AG20443 (cell line): ENCODE measurements around the gene INO80E.

Source experiments
- DNase-seq: peaks from one replicate; pipeline ENCODE4 v3.0.0; 2012; ENCODE audit warnings: low spot score, mixed read lengths

The INO80E gene

GRCh38 chr16:29975811-29976511 is 20.1 kb upstream of the INO80E start:
- DNase-seq, result no peak

DNA sequence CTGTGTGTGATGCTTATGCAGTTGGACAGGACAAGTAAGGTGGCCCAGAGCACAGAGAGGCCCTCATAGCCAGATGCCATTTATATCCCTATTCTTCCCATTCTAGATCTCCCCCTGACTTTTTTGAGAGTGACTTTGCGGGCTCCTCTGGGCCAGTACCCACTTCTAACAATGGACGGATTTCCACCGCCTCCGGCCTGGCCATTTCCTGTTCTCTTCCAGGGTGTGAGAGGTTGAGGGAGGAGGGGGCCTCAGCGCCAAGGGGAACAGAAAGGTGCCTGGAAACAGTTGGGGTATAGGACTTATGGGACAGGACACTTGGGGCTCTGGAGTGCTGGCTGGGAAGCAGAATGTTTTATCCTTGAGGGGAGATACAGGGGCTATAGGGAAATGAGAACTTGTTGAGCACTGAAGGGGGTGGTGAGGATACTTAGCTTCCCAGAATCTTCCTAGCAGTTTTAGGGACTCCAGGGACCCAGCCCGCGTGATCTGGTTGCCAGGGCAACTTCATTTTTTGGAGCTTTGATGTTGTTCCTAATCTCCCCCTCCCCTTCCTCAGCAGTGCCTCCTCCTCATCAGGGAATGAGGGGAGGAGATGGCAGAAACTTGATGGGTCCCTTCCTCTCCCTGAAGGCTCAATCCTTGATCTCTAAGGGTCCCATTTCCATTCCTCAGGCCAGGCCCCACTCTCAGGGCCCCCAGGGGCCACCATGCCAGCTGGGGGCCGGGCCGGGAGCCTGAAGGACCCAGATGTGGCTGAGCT is 18.8 kb upstream of the INO80E start:
- DNase-seq, result no peak

GRCh38 chr16:29978081-29978480 is 18.0 kb upstream of the INO80E start:
- no peak for DNase-seq

GRCh38 chr16:29978564-29979270 is 17.3 kb upstream of the INO80E start:
- no peak for DNase-seq

DNA sequence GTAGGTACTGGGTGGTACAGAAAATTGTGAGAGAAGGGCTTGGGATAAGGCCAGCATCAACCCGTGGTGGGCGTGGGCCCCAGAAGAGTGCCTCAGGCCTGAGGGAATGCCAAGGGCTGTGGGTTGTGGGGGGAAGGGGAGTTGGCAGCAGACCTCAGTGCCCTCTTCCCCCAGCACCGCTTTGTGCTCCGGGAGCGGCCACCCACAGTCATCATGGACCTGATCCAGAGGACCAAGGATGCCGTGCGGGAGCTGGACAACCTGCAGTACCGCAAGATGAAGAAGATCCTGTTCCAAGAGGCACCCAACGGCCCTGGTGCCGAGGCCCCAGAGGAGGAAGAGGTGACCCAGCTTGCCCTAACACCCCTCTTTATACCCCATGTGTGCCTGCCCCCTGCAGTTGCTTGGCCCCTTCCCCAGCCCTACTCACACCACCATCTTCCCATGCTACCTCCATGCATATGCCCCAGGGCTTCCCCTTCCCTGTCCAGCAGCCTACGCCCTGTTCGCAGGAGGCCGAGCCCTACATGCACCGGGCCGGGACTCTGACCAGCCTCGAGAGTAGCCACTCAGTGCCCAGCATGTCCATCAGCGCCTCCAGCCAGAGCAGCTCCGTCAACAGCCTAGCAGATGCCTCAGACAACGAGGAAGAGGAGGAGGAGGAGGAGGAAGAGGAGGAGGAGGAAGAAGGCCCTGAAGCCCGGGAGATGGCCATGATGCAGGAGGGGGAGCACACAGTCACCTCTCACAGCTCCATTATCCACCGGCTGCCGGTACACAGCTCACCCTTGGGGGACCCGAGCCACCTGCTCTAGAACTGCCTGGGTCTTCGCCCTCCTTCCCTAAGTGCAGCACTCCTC is 13.3 kb upstream of the INO80E start:
- no peak for DNase-seq

- peak; percentile 85 for DNase-seq
These were observed 12.5 kb upstream of the INO80E start for GRCh38 chr16:29983420-29984136.

DNA sequence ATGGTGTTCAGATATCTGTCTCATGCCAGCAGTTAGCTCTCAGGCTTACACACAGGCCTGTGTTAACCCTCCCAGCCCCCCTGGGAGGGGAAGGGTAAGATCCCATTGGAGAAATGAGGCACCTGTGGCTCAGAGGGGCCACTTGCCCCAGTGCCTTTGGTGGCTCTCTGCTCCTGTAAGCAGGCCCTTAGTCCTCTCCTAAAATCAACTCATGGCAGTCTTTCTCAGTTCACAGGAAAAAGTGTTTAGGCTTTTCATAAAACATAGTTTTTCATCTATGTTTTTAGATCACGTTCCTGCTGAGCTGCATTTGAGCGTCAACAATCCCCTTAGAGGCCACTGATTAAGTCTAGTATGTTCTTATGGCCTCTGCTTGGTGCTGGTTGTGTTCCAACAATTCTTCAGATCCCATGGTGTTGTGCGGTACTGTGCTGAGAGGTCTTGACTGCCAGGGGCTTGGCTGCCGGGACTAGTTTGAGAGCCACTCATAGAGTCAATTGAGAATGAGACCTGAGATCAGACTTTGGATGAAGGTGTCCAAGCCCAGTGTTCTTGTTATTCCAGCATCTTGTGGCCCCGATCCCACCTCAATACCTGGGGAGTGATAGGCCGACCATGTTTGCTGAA is 11.8 kb upstream of the INO80E start:
- no peak for DNase-seq

GRCh38 chr16:29984764-29985147 is 11.3 kb upstream of the INO80E start:
- DNase-seq, result no peak

GRCh38 chr16:29985271-29985811 is 10.7 kb upstream of the INO80E start:
- no peak for DNase-seq

GRCh38 chr16:29986231-29986630 is 9.8 kb upstream of the INO80E start:
- DNase-seq, result no peak

DNA sequence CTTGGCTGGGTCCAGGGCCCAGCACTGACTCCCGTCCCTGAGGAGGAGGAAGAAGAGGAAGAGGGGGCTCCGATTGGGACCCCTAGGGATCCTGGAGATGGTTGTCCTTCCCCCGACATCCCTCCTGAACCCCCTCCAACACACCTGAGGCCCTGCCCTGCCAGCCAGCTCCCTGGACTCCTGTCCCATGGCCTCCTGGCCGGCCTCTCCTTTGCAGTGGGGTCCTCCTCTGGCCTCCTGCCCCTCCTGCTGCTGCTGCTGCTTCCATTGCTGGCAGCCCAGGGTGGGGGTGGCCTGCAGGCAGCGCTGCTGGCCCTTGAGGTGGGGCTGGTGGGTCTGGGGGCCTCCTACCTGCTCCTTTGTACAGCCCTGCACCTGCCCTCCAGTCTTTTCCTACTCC is 9.1 kb upstream of the INO80E start:
- DNase-seq, result no peak

GRCh38 chr16:29987371-29988085 is 8.5 kb upstream of the INO80E start:
- no peak for DNase-seq

- DNase-seq, result no peak
These were observed 7.5 kb upstream of the INO80E start for GRCh38 chr16:29988346-29989075.

DNA sequence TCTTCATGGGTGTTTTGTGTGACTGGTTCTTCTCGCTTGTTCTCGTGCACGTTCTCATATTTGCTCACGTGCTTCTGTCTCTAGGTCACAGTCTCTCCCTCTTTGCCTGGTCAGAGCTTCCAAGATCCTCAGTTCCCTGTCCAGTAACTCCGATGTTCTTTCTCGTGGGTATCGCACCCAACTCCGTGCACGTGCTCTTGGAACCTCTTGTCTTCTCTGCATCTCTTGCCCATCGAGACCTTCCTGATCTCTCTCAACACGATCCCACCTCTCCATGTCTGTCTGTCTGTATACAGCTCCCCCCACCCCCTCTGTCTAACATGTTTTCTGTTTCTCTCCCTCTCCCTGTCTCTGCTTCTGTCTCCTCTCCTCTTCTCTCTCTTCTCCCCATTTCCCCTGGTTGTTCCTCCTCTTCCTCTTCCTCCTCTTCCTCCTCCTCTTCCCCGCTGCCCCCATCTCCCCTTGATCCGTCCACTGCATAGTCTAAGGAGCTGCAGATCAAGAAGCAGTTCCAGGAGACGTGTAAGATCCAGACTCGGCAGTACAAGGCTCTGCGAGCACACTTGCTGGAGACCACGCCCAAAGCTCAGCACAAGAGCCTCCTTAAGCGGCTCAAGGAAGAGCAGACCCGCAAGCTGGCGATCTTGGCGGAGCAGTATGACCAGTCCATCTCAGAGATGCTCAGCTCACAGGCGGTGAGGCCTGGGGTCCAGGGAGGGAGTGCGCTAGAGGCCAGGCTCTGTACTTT is 6.8 kb upstream of the INO80E start:
- no peak for DNase-seq

DNA sequence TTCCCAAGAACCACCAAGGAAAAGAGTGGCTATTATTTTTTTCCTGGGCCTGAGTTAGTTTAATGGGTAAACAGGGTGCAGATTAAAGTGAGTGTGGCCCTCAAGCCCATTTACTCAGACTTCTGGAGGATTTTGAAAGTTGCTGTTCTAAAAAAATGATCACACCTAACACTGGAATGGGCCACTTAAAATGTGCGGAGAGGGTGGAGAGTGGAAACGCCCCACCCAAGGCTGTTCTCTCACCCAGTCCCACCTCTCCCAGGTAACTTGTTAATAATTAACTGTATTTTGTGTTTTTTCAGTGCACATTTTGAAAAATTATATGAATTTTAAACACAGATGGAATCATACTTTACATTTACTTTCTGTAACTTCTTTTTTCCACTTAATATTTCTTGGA is 6.0 kb upstream of the INO80E start:
- no peak for DNase-seq

DNA sequence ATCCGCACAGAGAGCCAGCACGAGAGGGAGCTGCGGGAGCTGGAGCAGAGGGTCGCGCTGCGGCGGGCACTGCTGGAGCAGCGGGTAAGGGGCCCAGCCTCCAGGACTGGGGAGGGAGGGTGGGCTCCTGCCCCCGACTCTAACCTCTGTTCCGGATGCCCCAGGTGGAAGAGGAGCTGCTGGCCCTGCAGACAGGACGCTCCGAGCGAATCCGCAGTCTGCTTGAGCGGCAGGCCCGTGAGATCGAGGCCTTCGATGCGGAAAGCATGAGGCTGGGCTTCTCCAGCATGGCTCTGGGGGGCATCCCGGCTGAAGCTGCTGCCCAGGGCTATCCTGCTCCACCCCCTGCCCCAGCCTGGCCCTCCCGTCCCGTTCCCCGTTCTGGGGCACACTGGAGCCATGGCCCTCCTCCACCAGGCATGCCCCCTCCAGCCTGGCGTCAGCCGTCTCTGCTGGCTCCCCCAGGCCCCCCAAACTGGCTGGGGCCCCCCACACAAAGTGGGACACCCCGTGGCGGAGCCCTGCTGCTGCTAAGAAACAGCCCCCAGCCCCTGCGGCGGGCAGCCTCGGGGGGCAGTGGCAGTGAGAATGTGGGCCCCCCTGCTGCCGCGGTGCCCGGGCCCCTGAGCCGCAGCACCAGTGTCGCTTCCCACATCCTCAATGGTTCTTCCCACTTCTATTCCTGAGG is 5.0 kb upstream of the INO80E start:
- DNase-seq, result no peak

GRCh38 chr16:29991571-29991904 is 4.5 kb upstream of the INO80E start:
- DNase-seq, result no peak

- DNase-seq, result no peak
These were observed 3.6 kb upstream of the INO80E start for GRCh38 chr16:29992344-29992967.
